Erythroblast (primary cell): ENCODE results near the gene KMT5B.

Source experiments
- DNase-seq, 2 experiments: peaks; one replicate each; lab custom pipeline; 2025; lab: John Stamatoyannopoulos, UW
- GATA1 ChIP-seq: IDR thresholded peaks from 2 replicates; pipeline ENCODE4 v1.6.1; 2011; ENCODE audit warnings: low read depth, mild to moderate bottlenecking, control low read depth, low read length, moderate library complexity
- POLR2A ChIP-seq: IDR thresholded peaks from 2 replicates; pipeline ENCODE4 v1.6.1; 2011; ENCODE audit warnings: mild to moderate bottlenecking, low read length

The KMT5B gene

GRCh38 chr11:68140496-68141245, 72.4 kb downstream of the KMT5B start:
- DNase-seq, result peak; percentile 55 to 81
- no peak for TF ChIP-seq GATA1
- TF ChIP-seq POLR2A, result no peak

- no peak for TF ChIP-seq POLR2A
- no peak for TF ChIP-seq GATA1
Observed at GRCh38 chr11:68138237-68138636, 74.9 kb downstream of the KMT5B start.

GRCh38 chr11:68137833-68138232, 75.3 kb downstream of the KMT5B start:
- no peak for DNase-seq
- TF ChIP-seq GATA1 (no peak), POLR2A (no peak)

More at GRCh38 chr11:68138237-68138636, 74.9 kb downstream of the KMT5B start:
- DNase-seq, result no peak

GRCh38 chr11:68136866-68137265, 76.2 kb downstream of the KMT5B start:
- DNase-seq, result no peak
- TF ChIP-seq GATA1, result no peak
- TF ChIP-seq POLR2A, result no peak

GRCh38 chr11:68135161-68135560, 77.9 kb downstream of the KMT5B start:
- TF ChIP-seq POLR2A, result no peak
- no peak for TF ChIP-seq GATA1
- no peak for DNase-seq

GRCh38 chr11:68133761-68134160, 79.3 kb downstream of the KMT5B start:
- TF ChIP-seq GATA1, result no peak

GRCh38 chr11:68130121-68130520, 83.0 kb downstream of the KMT5B start:
- TF ChIP-seq POLR2A (no peak), GATA1 (no peak)
- DNase-seq, result no peak

More at GRCh38 chr11:68133761-68134160, 79.3 kb downstream of the KMT5B start:
- DNase-seq, result no peak

- TF ChIP-seq POLR2A (no peak), GATA1 (no peak)
- peak; percentile 59 to 77 for DNase-seq
Observed at GRCh38 chr11:68128682-68129327, 84.3 kb downstream of the KMT5B start.

GRCh38 chr11:68127714-68128681, 85.1 kb downstream of the KMT5B start:
- peak; percentile 59 to 73 for DNase-seq
- TF ChIP-seq POLR2A, result no peak
- no peak for TF ChIP-seq GATA1

- DNase-seq, result no peak
- TF ChIP-seq GATA1, result no peak
- no peak for TF ChIP-seq POLR2A
Observed at GRCh38 chr11:68125164-68125563, 87.9 kb downstream of the KMT5B start.

- no peak for TF ChIP-seq POLR2A
- TF ChIP-seq GATA1, result no peak
- no peak for DNase-seq
Observed at GRCh38 chr11:68122936-68123539, 90.1 kb downstream of the KMT5B start.

GRCh38 chr11:68121067-68121899, 91.8 kb downstream of the KMT5B start, which contains the start of gene CHKA:
TSS of gene CHKA (minus strand) at chr11:68121388. CDS start at chr11:68121177, 211 bp downstream.
- TF ChIP-seq GATA1 (no peak), POLR2A (peak; percentile 68)
- DNase-seq, result peak; percentile 95 to 97

GRCh38 chr11:68120273-68121066, 92.6 kb downstream of the KMT5B start:
- TF ChIP-seq GATA1 (no peak), POLR2A (no peak)
- peak; percentile 81 to 83 for DNase-seq
